GM19193 (cell line): ENCODE measurements around the gene PTH.

Experiments used
- POLR2A ChIP-seq: IDR thresholded peaks from 4 replicates; pipeline ENCODE4 v1.6.1; 2011; ENCODE audit not compliant: insufficient read depth, insufficient read length; ENCODE audit errors: extremely low read depth

Gene PTH

DNA sequence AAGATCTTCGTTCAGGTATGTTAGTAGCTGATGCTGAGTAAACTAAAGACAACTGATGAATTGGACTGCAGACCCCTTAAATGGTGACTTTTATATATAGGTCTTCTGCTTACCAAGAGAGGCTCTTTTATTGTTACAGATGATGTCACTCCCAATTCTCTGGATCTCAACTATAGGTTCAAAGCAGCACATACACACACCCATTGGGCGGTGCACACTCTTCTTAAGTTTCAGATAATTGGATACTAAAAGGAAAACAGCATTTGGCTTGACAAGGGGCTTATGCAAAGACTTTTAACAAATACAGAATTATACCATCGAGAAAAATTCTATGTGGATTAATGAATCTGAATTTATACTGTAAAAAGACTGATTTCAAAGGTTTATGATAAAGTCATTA lies at the start of gene PTH:
PTH (minus strand) TSS at position 69 of the 400 bp plus-strand sequence. CDS start 3,142 bp downstream, outside the sequence.
- TF ChIP-seq POLR2A, result no peak

DNA sequence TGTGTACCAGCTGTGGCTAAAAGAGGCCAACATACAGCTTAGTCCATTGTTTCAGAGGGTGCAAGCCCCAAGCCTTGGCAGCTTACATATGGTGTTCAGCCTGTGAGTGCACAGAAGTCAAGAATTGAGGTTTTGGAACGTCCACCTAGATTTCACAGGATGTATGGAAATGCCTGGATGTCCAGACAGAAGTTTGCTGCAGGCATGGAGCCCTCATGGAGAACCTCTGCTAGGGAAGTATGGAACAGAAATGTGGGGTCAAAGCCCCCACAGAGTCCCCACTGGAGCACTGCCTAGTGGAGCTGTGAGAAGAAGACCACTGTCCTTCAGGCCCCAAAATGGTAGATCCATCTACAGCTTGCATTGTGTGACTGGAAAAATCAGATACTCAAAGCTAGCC lies 42.2 kb upstream of the PTH start:
- TF ChIP-seq POLR2A, result no peak

DNA sequence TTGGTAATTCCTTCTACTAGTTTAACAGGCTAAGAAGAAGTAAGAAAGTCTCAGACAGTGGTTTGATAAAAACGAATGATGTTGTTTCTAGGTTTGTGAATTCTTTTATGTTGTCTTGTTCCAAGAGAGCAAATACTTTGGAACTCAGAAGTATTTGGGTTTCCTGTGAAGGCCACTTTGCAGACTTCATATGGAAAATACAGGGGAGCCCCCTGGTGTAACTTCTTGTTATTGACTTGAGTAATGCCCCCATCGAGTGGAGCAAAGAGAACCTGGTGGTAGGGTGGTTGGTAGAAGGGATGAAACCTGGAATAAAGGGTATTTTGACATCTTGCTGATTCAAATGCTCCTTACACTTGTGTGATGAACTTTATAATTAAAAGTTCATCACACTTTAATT lies 40.0 kb upstream of the PTH start:
- TF ChIP-seq POLR2A, result no peak

DNA sequence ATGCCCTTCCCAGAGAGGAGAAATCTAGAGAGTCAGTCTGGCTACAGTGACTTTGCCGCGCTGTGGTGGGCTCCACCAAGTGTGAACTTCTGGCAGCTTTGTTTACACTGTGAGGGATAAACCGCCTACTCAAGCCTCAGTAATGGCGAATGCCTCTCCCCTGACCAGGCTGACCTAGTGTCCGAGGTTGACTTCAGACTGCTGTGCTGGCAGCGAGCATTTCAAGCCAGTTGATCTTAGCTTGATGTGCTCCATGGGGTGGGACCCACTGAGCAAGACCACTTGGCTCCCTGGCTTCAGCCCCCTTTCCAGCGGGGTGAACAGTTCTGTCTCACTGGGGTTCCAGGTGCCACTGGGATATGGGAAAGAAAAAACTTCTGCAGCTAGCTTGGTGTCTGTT lies 38.6 kb upstream of the PTH start:
- TF ChIP-seq POLR2A, result no peak

DNA sequence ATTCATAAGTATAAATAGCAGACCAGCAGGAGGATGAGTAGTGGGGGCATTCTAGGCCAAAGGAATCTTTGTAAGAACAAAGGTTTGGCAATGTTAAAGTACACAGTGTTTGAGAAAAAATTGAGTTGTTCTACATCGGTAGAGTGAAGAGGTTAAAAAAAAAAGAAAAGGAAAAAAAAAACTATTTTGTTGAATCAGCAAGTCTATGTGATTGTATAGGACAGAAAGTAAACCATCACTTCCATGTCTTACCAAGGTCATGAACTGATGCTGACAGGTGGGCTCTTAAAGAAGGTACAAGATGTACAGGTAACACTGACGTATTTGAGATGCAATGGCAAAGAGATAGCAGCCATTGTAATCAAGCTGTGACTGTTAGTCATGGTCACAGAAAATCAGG lies 29.5 kb upstream of the PTH start:
- no peak for TF ChIP-seq POLR2A

DNA sequence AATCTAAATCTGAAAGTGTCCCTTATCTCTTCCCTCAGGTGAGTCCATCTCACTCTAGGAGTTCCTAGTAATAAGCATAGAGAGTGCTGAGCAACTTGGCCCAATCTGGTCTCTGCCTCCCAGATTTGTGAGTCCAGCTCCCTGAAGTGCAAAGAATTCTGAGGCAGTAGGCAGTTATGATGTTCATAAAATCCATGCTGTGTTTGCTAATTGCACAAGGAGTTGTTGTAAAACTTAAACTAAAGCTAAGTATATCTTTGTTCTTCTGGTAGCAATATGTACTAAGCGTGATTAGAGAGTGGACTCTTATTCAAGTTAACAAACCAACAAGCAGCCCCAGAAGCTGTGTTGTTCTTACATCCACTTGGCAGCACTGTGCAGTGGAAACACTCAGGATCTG lies 7.6 kb upstream of the PTH start:
- no peak for TF ChIP-seq POLR2A

DNA sequence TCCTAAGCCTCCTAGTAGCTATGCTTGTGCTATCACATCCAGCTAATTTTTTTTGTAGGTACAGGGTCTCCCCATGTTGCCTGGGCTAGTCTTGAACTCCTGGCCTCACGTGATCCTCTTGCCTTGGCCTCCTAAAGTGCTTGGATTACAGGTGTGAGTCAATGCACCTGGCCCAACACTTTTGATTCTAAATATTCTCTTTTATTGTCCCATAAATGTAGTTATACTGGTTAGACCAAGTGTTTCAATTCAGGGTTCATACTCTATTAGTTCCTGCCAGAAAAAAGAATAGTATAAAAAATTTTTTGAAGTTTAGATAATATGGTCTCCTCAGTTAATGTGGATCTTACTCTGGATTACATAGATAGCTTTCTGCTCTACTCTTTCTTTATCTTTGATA lies 6.7 kb upstream of the PTH start:
- TF ChIP-seq POLR2A, result no peak

DNA sequence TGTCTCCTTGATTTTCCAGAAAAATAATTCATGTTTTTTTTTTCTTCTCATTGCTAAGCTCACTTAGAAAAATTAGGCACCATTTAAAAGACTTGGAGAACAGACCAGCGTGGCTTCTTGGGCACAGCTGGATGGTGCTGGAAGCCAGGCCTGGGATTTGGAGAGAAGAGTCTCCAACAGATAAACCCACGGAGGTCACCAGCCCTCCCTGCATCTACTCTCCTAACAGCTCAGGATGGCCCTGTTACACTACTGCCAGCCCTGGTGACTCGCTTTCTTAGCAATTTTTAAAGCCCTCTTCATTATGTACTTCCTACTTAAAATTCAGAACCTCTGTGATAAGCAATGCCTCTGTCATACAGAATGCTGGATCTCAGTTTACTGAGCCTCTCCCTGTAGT lies 1.7 kb downstream of the PTH start:
- no peak for TF ChIP-seq POLR2A

DNA sequence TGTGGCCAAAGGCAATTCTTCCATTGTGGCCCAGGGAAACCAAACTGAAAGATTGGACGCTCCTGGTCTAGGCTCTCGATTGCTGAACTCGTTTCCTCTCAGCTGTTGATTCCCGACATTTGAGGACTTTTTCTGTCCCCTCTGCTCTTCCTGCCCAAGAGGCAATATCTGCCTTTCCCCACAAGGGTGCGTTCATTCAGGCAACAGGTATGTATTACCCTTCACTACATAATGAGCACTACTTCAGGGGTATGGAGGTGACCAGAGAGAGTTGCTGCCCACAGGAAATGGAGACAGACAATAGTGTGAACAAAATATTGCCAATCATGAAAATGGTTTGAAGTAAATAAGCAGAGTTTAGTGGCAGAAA lies 8.2 kb downstream of the PTH start:
- no peak for TF ChIP-seq POLR2A

DNA sequence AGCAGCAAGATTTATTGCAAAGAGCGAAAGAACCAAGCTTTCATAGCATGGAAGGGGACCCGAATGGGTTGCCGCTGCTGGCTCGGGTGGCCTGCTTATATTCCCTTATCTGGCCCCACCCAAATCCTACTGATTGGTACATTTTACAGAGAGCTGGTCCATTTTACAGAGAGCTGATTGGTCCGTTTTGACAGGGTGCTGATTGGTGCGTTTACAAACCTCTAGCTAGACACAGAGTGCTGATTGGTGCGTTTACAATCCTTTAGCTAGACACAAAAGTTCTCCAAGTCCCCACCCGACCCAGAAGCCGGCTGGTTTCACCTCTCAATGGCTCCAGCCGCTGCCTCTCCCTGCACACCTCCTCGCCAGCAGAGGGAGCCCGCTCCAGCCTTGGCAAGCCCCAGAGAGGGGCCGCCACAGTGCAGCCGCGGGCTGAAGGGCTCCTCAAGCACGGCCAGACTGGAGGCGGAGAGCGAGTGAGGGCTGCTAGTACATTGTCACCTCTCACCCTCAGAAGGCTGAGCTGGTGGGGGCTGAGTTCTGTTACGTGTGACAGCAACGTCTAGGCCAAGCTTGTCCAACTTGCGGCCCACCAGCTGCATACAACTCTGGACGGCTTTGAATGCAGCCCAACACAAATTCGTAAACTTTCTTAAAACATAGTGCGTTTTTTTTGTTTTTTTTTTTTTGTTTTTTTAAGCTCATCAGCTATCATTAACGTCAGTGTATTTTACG lies 8.7 kb downstream of the PTH start:
- TF ChIP-seq POLR2A, result no peak

DNA sequence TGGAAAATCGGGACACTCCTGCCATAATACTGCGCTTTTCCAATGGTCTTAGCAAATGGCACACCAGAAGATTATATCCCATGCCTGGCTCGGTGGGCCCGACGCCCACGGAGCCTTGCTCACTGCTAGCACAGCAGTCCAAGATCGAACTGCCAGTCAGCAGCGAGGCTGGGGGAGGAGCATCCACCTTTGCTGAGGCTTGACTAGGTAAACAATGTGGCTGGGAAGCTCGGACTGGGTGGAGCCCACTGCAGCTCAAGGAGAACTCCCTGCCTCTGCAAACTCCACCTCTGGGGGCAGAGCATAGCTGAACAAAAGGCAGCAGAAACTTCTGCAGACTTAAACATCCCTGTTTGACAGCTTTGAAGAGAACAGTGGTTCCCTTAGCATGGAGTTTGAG lies 15.6 kb downstream of the PTH start:
- TF ChIP-seq POLR2A, result no peak

DNA sequence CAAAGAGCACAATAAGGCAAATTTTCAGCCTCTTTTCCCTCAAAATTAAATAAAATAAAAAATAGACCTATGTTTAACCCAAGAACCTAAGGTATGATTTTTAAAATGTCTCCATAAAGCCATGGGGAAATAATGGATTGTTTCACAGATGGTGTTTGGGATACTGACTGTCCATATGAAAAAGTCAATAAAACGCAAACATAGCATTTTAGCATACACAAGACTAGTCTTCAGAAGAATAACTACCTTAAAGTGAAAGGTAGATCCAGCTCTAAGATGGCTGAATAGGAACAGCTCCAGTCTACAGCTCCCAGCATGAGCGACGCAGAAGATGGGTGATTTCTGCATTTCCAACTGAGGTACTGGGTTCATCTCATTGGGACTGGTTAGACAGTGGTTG lies 16.1 kb downstream of the PTH start:
- TF ChIP-seq POLR2A, result no peak

DNA sequence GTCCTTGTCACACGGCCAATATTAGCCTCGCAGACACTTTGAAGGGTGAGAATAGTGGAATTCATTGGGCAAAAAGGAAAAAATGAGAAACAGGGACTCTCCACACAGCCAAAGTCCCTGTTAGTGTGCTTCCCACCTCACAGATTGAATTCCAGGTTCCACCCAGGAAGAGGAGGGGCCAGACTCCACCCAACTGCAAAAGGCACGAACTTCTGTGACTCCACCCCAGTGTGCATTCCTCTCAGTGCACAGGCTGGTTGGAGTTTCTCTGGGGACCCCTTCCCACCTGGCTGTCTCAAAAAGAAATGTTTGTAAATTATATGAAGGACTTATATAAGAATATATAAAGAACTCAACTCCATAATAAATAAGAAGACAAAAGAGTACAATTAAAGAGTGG lies 20.7 kb downstream of the PTH start:
- TF ChIP-seq POLR2A, result no peak

DNA sequence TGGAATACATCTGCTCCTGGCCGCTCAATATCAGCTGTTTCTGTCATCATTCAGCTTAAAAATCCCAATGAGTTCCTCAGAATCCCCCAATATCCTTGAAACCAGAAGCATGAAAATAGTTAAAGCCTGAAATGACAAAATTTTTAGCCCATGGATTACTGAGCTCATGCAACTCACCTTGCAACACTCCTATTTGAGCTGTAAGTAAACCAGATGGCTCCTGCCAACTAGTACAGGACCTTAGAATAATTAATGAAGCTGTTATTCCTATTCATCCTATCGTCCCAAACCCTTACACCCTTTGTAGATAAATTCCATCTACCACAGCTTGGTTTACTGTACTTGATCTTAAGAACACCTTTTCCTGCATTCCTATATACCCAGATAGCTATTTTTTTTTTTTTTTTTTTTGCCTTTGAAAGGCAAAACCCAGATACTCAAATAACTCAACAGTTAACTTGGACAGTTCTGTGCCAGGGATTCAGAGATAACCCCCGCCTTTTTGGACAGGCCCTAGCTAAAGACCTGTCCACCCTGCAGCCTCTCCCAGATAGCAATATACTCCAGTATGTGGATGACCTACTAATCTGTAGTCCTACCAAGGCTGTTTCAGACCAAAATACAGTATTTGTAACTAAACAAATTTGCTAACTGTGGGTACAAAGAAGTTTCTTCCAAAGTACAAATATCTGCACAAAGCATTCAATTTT lies 22.6 kb downstream of the PTH start:
- TF ChIP-seq POLR2A, result no peak

DNA sequence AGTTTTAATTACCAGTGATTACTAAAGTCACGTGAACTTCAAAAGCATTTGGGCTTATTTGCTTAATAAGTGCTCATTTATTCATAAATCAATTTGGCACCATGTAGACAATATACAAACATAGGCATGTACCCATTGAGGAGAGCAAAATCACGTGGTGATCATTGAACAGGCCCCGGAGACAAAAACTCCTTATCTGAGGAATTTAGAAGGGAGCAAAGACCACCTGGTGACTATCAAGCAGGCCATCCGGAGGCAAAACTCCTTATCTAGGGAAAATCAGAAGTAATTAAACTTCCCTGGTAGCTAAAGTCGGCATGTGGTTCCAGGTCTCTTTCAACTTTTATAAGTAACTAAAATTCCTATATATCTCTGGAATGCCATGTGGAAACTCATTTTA lies 27.0 kb downstream of the PTH start:
- no peak for TF ChIP-seq POLR2A

DNA sequence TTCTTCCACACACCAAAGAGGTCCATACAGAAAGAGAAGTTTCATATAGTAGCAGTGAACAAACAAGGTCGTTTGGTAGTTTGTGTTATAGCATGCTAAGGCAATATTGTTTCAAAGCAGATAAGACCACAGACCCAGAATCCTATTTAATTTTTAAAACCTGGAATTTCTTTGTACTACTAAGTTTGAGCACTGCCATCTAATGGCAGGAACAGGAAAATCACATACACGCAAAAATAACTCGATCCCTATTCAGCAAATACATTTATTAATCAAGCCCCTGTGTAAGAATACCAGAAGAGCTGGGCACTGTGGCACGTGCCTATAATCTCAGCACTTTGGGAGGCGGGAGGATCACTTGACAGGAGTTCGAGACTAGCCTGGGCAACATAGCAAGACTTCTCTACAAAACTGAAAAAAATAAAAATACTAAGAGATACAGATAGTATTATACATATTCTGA lies 29.9 kb downstream of the PTH start:
- TF ChIP-seq POLR2A, result no peak
